GM21367 (cell line): ENCODE results near the gene IFT52.
"Not testable (repeated sequence)": the region's sequence is repeated elsewhere in the genome, so short reads cannot be mapped to it uniquely, and the experiment has no call there.

Experiments
- ATAC-seq: cut with Tn5 transposase; IDR thresholded peaks from one replicate; pipeline ENCODE4 v1.9.1; 2021; ENCODE audit not compliant: unreplicated experiment

The IFT52 gene

DNA sequence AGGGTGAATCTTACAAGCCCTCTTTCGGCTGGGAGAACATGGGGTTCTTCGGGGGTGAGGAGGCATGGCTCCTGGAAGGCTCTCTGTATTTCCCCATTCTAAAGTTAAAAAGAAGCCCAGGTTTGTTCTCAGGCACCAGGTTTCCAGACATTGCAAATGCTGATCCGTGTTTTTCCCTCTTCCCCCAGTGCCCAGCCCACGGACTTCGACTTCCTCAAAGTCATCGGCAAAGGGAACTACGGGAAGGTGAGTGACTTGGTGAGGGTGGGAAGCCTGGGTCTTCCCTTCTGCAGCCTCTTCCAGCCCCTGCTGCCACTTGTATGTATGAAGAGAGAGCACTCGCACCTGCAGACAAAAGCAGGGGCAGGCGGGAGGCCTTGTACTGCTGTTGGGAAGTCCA lies 23.3 kb upstream of the IFT52 start:
- no peak for ATAC-seq

DNA sequence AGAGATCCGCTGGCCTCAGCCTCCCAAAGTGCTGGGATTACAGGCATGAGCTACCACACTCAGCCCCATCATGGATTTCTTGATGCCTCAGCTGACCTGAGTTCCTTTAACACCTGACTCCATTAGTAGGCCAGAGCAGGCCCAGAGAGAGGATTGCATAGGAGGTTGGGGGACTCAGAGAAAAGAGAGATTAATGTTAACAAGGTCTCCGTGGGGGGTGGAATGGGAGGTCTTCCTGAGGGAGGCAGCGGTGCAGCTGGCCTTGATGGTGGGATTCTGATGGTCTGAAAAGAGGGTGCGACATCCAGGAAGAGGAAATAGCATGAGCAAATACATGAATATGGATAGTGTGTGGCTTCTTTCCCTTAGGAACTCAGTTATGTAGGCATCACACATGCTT lies 22.0 kb upstream of the IFT52 start:
- ATAC-seq = no peak

- no peak for ATAC-seq
These were observed 21.5 kb upstream of the IFT52 start for GRCh38 chr20:43569282-43569681.

- ATAC-seq = no peak
These were observed 20.2 kb upstream of the IFT52 start for GRCh38 chr20:43570496-43570895.

GRCh38 chr20:43571310-43571709 lies 19.4 kb upstream of the IFT52 start:
- ATAC-seq = no peak

DNA sequence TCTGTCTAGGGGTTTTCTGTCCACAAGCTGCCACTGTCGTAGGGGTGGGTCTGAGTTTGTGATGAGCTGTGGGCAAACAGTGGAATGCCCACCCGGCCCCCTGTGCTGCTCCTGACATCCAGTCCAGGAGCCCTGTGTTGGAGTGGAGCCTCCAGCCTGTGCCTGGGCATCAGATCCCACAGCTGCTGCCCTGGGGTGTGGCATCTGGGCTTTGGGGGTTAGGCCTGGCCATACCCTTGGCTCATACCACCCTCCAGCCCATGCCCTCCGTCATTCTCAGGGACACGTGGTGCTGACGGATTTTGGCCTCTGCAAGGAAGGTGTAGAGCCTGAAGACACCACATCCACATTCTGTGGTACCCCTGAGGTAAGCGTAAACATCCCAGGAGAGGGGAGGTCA lies 19.0 kb upstream of the IFT52 start:
- ATAC-seq = no peak

- no peak for ATAC-seq
These were observed 17.8 kb upstream of the IFT52 start for GRCh38 chr20:43572891-43573290.

- no peak for ATAC-seq
These were observed 14.6 kb upstream of the IFT52 start for GRCh38 chr20:43576108-43576507.

- no peak for ATAC-seq
These were observed 10.6 kb upstream of the IFT52 start for GRCh38 chr20:43579861-43580793.

DNA sequence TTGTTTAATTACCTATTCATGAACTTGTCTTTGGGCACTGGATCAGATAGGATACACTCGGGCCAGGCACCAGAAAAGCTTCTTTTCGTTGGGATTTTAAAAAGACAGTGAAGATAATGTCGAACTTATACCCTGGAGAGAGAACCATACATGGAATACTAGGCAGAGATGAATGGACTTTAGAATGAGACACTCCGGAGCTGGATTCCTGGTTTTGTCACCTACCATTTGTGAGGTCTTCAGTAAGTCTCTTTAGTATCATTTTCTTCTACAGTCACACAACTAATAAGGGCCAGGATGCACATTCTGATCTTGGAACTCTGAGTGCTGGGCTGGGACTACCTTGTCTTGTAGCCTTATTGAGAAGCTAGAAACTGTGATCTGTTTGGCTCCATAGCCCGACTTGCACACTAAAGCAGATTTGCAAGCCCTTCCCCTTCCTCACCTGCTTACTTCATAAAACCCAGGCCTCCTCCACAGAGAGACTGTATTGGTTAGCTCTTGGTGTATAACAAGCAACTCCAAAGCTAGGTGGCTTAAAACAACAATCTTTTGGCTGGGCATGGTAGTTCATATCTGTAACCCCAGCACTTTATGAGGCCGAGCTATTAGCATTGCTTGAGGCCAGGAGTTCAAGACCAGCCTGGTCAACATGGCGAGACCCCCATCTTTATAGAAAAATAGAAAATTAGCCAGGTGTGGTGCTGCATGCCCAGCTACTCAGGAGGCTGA lies 7.4 kb upstream of the IFT52 start:
- no peak for ATAC-seq

DNA sequence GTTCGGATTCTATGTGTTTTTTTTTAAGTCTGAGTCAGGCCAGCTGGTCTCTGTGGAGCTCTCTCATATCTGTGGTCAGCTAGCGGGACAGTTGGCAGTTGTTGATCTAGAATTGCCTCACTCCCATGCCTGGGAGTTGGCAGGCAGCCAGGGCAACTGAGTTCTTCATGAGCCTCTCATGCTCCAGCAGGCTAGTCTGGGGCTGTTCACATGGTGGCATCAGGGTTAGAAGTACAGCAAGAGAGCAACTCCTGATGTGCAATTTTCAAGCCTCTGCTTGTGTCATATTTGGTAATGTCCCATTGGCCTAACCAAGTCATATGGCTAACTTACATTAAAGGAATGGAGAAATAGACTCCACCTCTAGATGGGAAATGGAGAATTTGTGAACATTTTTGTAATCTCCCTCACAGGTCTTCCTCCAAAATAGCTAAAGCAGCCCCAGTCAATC lies 6.7 kb upstream of the IFT52 start:
- ATAC-seq = no peak

DNA sequence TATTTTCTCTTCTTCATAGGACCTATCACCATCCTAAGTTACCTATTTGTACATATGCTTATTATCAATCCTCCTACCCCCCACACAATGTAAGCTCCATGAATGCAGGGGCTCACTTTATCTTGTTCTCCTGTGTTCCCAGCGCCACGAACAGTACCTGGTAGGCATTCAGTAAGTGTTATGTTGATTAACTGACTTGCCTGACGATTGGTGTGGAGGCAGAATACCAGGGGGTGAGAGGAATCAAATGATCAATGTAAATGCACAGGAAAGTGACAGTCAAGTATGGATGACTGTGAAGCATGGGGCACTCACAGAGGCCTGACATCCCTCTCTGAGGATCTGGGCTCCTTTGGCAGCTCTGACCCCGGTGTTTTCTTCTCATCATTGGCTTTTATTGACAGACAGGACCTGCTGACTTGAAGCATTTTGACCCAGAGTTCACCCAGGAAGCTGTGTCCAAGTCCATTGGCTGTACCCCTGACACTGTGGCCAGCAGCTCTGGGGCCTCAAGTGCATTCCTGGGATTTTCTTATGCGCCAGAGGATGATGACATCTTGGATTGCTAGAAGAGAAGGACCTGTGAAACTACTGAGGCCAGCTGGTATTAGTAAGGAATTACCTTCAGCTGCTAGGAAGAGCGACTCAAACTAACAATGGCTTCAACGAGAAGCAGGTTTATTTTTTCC lies 6.1 kb upstream of the IFT52 start:
- no peak for ATAC-seq

GRCh38 chr20:43586641-43587040 lies 4.1 kb upstream of the IFT52 start:
- ATAC-seq = no peak

- ATAC-seq = not testable (repeated sequence)
These were observed 2.2 kb upstream of the IFT52 start for GRCh38 chr20:43588526-43588925.

DNA sequence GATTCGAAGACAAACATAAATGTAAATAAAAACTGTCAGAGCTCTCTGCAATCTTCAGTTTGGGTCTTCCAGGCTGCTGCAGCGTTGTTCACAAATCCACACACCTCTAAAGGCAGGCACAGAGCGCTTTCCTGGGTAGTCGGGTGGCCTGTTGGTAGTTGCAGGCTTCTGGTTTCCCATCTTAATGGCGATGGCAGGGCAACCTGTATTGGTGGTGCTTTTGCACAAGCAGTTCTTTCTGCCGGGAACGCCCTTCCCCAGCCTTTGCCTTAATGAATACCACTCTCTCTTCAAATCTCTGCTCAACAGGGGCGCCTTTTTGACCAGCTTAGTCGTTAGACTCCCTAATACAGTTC lies 723 bp upstream of the IFT52 start:
- ATAC-seq = no peak

- ATAC-seq = not testable (repeated sequence)
These were observed 11.2 kb downstream of the IFT52 start for GRCh38 chr20:43601960-43602359.

- ATAC-seq = no peak
These were observed 12.4 kb downstream of the IFT52 start for GRCh38 chr20:43603124-43603523.

GRCh38 chr20:43605715-43606114 lies 15.0 kb downstream of the IFT52 start:
- ATAC-seq = no peak

GRCh38 chr20:43607278-43607677 lies 16.5 kb downstream of the IFT52 start:
- ATAC-seq = not testable (repeated sequence)

DNA sequence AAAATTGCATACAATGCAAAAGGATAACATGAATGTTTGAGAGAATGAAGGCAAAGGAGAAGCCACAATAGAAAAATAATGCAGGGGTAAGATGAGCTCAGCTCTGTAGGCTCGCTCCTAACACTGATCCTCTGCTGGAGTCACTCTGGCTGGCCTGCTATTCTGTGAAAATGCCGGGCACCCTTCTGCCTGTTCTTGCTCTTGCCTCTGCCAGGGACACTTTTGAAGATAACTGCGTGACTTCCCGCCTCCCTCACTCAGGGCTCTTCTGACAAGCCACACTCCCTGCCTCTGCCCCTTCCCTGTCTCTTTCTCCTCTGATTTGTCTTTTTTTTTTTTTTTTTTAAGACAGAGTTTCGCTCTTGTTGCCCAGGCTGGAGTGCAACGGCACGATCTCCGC lies 40.9 kb downstream of the IFT52 start:
- ATAC-seq = no peak

DNA sequence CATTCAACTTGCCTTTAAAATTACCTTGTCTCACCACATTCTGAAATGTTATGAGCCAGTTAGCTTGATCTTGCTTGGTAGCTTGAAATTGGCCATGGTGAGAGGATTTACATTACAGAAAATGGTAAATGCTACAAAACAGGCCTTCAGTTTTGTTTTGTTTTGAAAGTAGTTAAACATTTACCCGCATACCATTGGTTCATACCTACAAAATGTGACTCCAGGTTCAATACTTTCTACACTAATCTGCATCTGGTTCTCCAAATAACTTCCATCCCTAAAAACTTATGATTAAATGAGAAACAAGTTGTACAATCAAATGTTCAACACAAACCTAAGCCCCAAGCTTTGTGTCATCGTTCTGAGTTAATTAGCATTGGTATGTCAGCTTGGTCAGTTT lies 45.7 kb downstream of the IFT52 start:
- no peak for ATAC-seq

- ATAC-seq = no peak
These were observed 51.8 kb downstream of the IFT52 start for GRCh38 chr20:43642548-43642947.
